ENCODE measurements around the gene RGS13.

GRCh38 chr1:192669174-192669573 is 33.2 kb downstream of the RGS13 start:
- TF ChIP-seq EP300 (IDR thresholded peaks at IDR 0.05; ENCODE audit: borderline replicate concordance) = no peak
- no peak for TF ChIP-seq CREB1 (IDR thresholded peaks at IDR 0.05; ENCODE audit: low read depth)
- TF ChIP-seq TAF1 (IDR thresholded peaks at IDR 0.05; ENCODE audit: low read depth) = no peak
- no peak for TF ChIP-seq NFIC (IDR thresholded peaks at IDR 0.05)
- no peak for TF ChIP-seq CEBPB (IDR thresholded peaks at IDR 0.05)
- TF ChIP-seq REST (IDR thresholded peaks at IDR 0.05; ENCODE audit: low read depth) = no peak
